Activated CD4-positive, alpha-beta T cell treated with anti-CD3 and anti-CD28 coated beads, Interleukin-2, amount 50 U/mL, for 16 hours (primary cell): ENCODE measurements around the gene COPS6.
"Not testable (repeated sequence)": the region's sequence is repeated elsewhere in the genome, so short reads cannot be mapped to it uniquely, and the experiment has no call there.

Experiments
- DNase-seq: peaks from one replicate; pipeline ENCODE4 v3.0.0-alpha.2; 2020

The COPS6 gene

DNA sequence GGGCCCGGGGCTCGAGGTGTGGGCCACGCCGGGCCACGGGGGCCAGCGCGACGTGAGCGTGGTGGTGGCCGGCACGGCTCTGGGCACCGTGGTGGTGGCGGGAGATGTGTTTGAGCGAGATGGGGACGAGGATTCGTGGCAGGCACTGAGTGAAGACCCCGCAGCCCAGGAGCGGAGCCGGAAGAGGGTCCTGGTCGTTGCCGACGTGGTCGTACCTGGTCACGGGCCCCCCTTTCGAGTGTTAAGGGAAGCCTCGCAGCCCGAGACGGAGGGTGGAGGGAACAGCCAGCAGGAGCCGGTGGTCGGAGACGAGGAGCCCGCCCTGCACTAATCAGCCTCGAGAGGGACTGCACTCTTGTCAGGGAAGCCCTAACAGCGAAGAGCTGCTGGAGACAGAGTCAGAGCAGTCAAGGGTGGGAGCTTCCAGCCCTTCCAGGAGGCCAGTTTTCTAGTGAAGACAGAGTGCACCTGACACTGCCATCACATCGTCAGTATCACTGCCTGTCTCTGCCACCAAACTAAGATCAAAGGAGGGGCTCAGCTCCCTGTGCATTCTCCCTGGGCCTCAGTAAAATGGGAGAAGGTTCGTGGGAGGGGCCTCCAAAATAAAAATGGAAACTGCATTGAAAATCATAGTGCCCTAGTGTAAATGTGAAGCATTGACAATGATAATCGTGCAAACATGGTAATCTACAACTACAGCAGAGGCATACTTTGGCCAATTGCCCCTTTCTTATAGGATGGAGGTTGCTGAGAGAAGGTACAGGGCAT is 39.3 kb downstream of the COPS6 start:
- no peak for DNase-seq

DNA sequence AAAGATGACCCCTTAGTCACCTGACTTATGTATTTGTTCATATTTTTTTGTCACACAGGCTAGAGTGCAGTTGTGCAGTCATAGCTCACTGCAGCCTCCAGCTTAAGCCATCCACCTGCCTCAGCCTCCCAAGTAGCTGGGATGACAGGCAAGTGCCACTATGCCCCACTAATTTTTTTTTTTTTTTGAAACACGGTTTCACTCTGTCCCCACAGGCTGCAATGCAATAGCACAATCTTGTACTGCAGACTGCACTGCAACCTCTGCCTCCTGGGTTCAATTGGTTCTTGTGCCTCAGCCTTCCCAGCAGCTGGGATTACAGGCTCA is 39.8 kb downstream of the COPS6 start:
- DNase-seq = no peak

DNA sequence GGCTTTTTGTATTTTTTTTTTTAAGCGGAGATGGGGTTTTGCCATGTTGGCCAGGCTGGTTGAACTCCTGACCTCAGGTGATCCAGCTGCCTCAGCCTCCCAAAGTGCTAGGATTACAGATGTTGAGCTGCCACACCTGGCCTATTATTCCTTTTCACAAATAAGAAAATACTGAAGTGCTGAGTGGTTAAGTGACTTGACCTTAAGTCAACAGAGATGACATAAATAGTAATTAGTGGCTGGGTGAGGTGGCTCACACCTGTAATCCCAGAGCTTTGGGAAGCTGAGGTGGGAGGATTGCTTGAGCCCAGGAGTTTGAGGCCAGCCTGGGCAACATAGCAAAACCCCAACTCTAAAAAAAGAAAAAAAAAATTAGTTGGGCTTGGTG is 41.4 kb downstream of the COPS6 start:
- not testable (repeated sequence) for DNase-seq

DNA sequence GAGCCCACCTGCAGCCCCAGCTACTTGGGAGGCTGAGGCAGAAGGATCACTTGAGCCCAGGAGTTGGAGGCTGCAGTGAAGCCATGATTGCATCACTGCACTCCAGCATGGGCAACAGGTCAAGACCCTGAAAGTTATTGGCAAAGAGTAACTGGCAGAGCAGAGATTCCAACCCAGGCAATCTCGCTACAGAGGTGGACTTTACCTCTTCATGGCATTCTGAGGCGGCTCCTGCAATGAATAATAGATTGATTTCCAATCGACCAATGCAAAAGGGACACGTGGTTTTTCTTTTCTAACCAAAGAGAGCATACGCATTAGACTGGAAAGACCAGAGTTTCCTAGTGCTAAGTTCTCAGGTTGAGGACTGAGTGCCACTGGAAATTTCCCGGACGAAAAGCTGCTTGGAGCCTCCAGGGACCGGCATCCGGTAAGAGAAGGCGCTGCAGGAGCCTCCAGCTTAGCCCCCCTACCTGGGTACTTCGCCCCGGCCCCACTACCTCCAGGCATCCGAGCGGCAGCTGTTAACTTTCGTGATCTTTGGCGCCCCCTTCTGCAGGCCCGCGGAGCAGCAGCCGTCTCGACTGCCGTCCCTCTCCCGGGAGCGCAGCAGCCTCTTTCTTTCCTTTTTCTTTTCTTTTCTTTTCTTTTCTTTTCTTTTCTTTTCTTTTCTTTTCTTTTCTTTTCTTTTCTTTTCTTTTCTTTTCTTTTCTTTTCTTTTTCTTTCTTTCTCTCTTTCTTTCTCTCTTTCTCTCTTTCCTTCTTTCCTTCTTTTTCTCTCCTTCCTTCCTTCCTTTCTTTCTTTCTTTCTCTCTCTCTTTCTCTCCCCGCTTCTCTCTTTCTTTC is 42.1 kb downstream of the COPS6 start:
- peak; percentile 81 for DNase-seq

DNA sequence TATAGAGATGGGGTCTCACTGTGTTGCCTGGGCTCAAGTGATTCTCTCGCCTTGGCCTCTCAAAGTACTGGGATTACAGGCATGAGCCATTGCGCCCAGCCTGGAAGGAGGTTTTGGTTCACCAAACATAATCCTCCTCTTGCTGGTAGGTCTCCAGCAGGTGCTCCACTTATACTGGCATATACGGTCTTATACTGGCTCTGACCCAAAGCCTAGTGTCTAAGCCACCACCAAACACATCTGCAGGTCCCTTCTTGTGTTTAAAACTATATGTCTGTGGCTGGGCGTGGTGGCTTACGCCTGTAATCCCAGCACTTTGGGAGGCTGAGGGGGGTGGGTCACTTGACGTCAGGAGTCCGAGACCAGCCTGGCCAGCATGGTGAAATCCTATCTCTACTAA is 43.4 kb downstream of the COPS6 start:
- DNase-seq = no peak

DNA sequence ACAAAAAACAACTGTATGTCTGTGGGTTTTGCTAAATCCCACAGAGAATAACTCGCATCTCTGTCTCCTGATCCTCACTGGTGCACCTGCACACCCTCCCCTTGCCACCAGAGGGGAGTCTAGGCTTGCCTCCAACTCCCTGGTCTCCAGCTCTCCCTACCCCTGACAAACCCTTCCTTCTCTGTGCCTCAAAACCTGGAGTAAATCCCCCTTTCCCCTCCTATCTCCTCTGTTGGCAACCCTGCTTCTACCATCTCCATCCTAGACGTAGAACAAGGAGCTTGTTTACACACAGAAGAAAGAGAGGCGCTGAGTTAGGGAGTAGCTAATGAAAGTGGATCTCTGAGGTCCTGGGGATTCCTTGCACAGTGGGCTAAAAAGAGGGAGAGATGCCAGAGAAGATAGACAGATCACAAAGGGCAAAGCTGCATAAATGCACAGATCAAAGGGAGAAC is 44.0 kb downstream of the COPS6 start:
- peak; percentile 71 for DNase-seq

DNA sequence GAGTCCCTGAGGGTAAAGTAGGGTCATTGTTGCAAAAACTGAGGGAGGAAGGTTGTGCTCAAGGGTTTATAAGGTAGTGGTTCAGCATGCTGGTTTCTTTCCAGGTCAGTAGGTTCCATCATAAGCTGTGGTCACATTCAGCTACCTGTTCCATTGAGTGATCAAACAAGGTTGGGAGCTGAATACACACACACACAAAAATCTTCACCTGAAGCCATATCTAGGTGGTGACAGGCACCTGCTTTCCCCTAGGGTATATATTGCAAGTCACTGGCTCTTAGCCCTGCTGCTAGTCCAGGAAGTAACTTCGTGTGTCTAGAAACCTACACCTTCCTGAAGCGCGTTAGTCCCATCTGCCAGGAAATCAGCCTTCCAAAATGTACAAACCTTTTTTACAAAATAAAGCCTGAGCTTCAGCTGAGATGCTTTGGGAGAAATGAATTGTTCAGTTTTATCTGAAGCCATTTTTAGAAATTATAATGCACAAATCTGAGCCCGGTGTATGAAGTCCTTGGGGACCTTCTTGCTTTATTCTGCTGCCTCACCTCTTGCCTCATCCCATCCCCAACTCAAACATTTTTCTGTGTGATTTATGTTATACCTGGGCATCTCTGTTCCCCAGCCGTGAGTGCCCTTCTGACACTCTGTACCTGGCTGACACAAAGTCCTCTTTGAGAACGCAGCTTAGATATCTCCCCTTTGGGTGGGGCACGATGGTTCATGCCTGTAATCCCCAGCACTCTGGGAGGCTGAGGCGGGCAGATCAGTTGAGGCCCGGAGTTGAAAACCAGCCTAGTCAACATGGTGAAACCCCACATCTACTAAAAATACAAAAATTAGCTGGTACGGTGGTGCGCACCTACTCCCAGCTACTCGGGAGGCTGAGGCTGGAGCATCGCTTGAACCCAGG is 49.3 kb downstream of the COPS6 start:
- DNase-seq = no peak

DNA sequence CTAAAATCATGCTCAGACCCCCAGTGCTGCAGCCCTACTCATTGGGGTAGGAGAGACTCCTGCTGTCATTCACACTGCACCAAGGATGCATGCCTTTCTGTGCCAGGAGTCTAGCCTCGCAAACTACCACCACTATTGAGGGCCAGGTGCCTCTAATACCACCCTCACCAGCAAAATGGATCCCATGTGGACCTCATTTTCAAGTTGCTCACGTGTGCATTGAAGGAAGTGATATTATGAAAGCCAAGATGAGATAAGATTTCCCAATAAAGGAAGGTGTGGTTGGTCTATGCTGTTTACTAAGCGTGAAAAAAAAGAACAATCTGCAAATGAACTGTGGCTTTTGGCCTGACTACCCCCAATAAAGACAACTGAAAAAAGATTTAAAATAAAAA is 52.8 kb downstream of the COPS6 start:
- DNase-seq = no peak
